ENCODE measurements around the gene C22orf39.

The C22orf39 gene

DNA sequence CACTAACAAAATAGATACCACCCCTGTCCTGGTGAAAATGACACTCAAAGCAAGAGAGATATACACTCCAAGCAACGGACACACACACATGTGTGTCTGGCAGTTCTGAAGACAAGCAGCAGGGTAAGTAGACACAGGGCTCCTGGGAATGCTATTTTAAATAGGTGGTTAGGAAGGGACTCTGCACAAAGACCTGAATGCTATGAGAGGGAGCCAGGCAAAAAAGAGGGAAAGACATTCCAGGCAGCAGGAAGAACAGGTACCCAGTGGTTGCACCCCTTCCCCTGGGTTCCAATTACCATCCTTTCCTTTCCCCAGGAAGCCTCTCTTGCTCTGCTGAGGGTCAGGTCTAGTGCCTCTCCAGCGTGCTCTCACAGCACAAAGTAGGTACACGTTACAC, 28.5 kb upstream of the C22orf39 start:
- Histone ChIP-seq H3K27ac (ENCODE audit: low read depth, low read length) (no peak overlapping the region), H3K36me3 (ENCODE audit: low read length) (no peaks in the 10 kb centered on the region), H4K20me1 (ENCODE audit: low read depth, low read length) (no peaks in the 10 kb centered on the region), H3K79me2 (ENCODE audit: insufficient read depth, low read length) (peaks cover 40% of the 10 kb centered on the region), H3K9ac (ENCODE audit: low read length) (no peak overlapping the region), H3F3A (ENCODE audit: insufficient read depth) (no peaks in the 10 kb centered on the region), H3K9me2 (replicated peaks; ENCODE audit: insufficient read depth, low read length) (no peaks in the 10 kb centered on the region), H2AFZ (ENCODE audit: low read depth, low read length, severe bottlenecking) (no peak overlapping the region), H3K27me3 (ENCODE audit: low read length) (no peaks in the 10 kb centered on the region), H3K4me2 (ENCODE audit: low read depth, low read length, poor library complexity, severe bottlenecking) (no peak overlapping the region), H3K9me3 (ENCODE audit: insufficient read depth, low read length) (no peaks in the 10 kb centered on the region), H3K4me3 (ENCODE audit: insufficient read depth, low read length, poor library complexity, severe bottlenecking) (no peak overlapping the region)
- no peak for TF ChIP-seq EZH2phosphoT487 (conservative IDR thresholded peaks at IDR 0.05; ENCODE audit: low read length)
- TF ChIP-seq, protein P1, sequence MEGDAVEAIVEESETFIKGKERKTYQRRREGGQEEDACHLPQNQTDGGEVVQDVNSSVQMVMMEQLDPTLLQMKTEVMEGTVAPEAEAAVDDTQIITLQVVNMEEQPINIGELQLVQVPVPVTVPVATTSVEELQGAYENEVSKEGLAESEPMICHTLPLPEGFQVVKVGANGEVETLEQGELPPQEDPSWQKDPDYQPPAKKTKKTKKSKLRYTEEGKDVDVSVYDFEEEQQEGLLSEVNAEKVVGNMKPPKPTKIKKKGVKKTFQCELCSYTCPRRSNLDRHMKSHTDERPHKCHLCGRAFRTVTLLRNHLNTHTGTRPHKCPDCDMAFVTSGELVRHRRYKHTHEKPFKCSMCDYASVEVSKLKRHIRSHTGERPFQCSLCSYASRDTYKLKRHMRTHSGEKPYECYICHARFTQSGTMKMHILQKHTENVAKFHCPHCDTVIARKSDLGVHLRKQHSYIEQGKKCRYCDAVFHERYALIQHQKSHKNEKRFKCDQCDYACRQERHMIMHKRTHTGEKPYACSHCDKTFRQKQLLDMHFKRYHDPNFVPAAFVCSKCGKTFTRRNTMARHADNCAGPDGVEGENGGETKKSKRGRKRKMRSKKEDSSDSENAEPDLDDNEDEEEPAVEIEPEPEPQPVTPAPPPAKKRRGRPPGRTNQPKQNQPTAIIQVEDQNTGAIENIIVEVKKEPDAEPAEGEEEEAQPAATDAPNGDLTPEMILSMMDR (IDR thresholded peaks at IDR 0.05; ENCODE audit: insufficient read depth, low read length, poor library complexity, severe bottlenecking), result no peak

DNA sequence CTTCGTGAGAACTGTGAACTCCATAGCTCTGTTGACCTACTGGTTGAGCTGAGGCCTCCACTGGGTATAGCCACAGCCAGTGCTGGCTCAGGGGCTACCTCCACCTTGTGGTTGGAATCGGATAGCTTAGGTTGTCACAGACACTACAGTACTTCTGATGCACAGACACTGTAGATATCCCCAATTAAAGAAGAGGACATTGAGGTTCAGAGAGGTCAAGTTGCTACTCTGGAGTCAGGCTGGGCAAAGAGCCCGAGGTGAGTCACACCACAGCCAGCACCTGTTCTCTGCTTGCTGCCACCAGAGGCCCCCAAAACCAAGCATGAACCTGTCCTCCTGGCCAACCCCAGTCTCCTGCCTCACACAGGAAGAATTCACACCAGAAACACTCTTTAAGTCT, 26.1 kb upstream of the C22orf39 start:
- Histone ChIP-seq H3K27ac (ENCODE audit: low read depth, low read length) (no peak overlapping the region), H3K36me3 (ENCODE audit: low read length) (no peaks in the 10 kb centered on the region), H3K4me3 (ENCODE audit: insufficient read depth, low read length, poor library complexity, severe bottlenecking) (no peak overlapping the region), H3F3A (ENCODE audit: insufficient read depth) (no peaks in the 10 kb centered on the region), H2AFZ (ENCODE audit: low read depth, low read length, severe bottlenecking) (no peak overlapping the region), H3K27me3 (ENCODE audit: low read length) (no peaks in the 10 kb centered on the region), H3K9me2 (replicated peaks; ENCODE audit: insufficient read depth, low read length) (no peaks in the 10 kb centered on the region), H3K79me2 (ENCODE audit: insufficient read depth, low read length) (peaks cover 26% of the 10 kb centered on the region), H3K9ac (ENCODE audit: low read length) (no peak overlapping the region), H3K9me3 (ENCODE audit: insufficient read depth, low read length) (no peaks in the 10 kb centered on the region), H4K20me1 (ENCODE audit: low read depth, low read length) (no peaks in the 10 kb centered on the region), H3K4me2 (ENCODE audit: low read depth, low read length, poor library complexity, severe bottlenecking) (no peak overlapping the region)
- TF ChIP-seq EZH2phosphoT487 (conservative IDR thresholded peaks at IDR 0.05; ENCODE audit: low read length), result no peak
- TF ChIP-seq, protein P1 (IDR thresholded peaks at IDR 0.05; ENCODE audit: insufficient read depth, low read length, poor library complexity, severe bottlenecking), result no peak

DNA sequence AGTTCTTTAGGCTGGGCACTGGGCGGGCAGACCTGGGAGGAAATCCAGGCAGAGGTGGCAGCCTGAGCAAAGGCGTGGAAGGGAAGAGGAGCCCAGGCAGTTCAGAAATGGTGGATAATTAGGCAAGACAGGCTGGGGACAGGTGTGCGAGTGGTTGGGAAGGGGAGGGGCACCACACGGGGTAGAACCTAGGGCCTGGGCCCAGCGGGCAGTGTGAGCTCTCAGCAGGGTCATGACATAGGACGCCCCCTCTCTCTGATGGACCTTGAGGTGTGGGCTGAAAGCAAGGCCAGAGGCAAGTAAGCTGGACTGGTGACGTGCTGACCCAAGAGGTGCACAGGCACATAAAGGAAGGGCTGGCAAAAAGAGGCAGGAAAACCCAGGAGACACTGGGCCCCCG, 24.7 kb upstream of the C22orf39 start:
- no peak overlapping the region for H3K27ac ChIP-seq (ENCODE audit: low read depth, low read length)
- H3K27me3 ChIP-seq (ENCODE audit: low read length), result no peaks in the 10 kb centered on the region
- TF ChIP-seq, protein P1 (IDR thresholded peaks at IDR 0.05; ENCODE audit: insufficient read depth, low read length, poor library complexity, severe bottlenecking), result no peak
- no peak for TF ChIP-seq EZH2phosphoT487 (conservative IDR thresholded peaks at IDR 0.05; ENCODE audit: low read length)
- H3K9me3 ChIP-seq (ENCODE audit: insufficient read depth, low read length), result no peaks in the 10 kb centered on the region
- H3K36me3 ChIP-seq (ENCODE audit: low read length), result no peaks in the 10 kb centered on the region
- no peak overlapping the region for H3K9ac ChIP-seq (ENCODE audit: low read length)
- peaks cover 13% of the 10 kb centered on the region for H3K79me2 ChIP-seq (ENCODE audit: insufficient read depth, low read length)
- H3F3A ChIP-seq (ENCODE audit: insufficient read depth), result no peaks in the 10 kb centered on the region
- no peaks in the 10 kb centered on the region for H3K9me2 ChIP-seq (replicated peaks; ENCODE audit: insufficient read depth, low read length)
- no peak overlapping the region for H3K4me3 ChIP-seq (ENCODE audit: insufficient read depth, low read length, poor library complexity, severe bottlenecking)
- H2AFZ ChIP-seq (ENCODE audit: low read depth, low read length, severe bottlenecking), result no peak overlapping the region
- H4K20me1 ChIP-seq (ENCODE audit: low read depth, low read length), result no peaks in the 10 kb centered on the region
- no peak overlapping the region for H3K4me2 ChIP-seq (ENCODE audit: low read depth, low read length, poor library complexity, severe bottlenecking)
